ENCODE measurements around the gene SKAP2. TPM values are rescaled to one million over a fixed set of nuclear protein-coding genes. Genes with fewer than 3 reads are reported as not detected.
A peak's percentile ranks its signal among the peaks of the same experiment; 100 is the strongest.

SKAP2 gene
- total and polyA plus RNA-seq, 10 of the 15 experiments (the other 5 are each of a cell fraction or from before 2014, with no cell fraction given), result 10.9 to 40.6 (median 23.5) TPM

- TF ChIP-seq ZBTB11 (CRISPR knock-in tag; IDR thresholded peaks at IDR 0.05), result no peak
- TF ChIP-seq CHD2 (IDR thresholded peaks at IDR 0.05; ENCODE audit: borderline replicate concordance, low read depth, low read length), result no peak
These were observed 76.7 kb downstream of the SKAP2 start (continued) for GRCh38 chr7:26787701-26788100.

GRCh38 chr7:26784118-26784517, 80.3 kb downstream of the SKAP2 start:
- intact Hi-C loops (cut with micrococcal nuclease; ENCODE audit: unreplicated experiment), result no loop called here
- Histone ChIP-seq H3K36me3 (ENCODE audit: control insufficient read depth in 2 of 2, insufficient read depth in 2 of 2, low read length in 1 of 2) (no peaks in the 10 kb centered on the region; a peak in 1 of 4 replicates), H2AFZ (ENCODE audit: control insufficient read depth, low read depth, low read length) (no peak overlapping the region), H3K4me3 (no peak overlapping the region), H3K4me2 (ENCODE audit: control insufficient read depth, insufficient read depth) (no peak overlapping the region), H3K4me1 (ENCODE audit: control insufficient read depth, insufficient read depth, low read length) (no peaks in the 10 kb centered on the region), H3K27me3 (replicated peaks in 1 of 2; ENCODE audit: control insufficient read depth in 2 of 2, insufficient read depth in 2 of 2, low read length in 1 of 2) (no peaks in the 10 kb centered on the region), H4K20me1 (ENCODE audit: control insufficient read depth, insufficient read depth) (no peaks in the 10 kb centered on the region), H3K79me2 (ENCODE audit: control insufficient read depth, insufficient read depth, low read length) (no peaks in the 10 kb centered on the region), H3K9me3 (replicated peaks; ENCODE audit: control insufficient read depth, insufficient read depth, low read length) (no peaks in the 10 kb centered on the region), H3K27ac (ENCODE audit: control insufficient read depth, insufficient read depth) (no peak overlapping the region), H3K9ac (ENCODE audit: control insufficient read depth, insufficient read depth, low read length) (no peak overlapping the region)
- in situ Hi-C loops (cut with MboI), result no loop called here
- no TSS peak for BruUV-seq (replicated peaks)
- WGBS (ENCODE audit: insufficient coverage, insufficient replicate concordance, low lambda C conversion rate, missing lambda C conversion rate), result 49% methylated on average over 3 of the region's 3 CpGs
- FAIRE-seq, result peak; percentile 23
- ChIA-PET RAD21 (ENCODE audit: unreplicated experiment) (no interaction called here), SMC1A (ENCODE audit: uncharacterized antibody, unreplicated experiment) (no interaction called here), POLR2A (interaction anchor here (0.6 kb wide), 1 partner anchor 25 kb away, joined by 5 read pairs; no protein-coding TSS in a partner anchor), CTCF (interaction anchor here (0.7 to 1.4 kb wide), 3 partner anchors 97 to 139 kb away, joined by 3 to 5 read pairs (median 4); no protein-coding TSS in a partner anchor)
- DNase-seq (ENCODE audit: low read depth, low spot score), result no peak
- ATAC-seq, result no peak
- TF ChIP-seq PAX5 (IDR thresholded peaks at IDR 0.05; ENCODE audit: borderline replicate concordance, low read depth, low read length) (no peak), HDAC6 (IDR thresholded peaks at IDR 0.05; ENCODE audit: unreplicated experiment) (no peak), CUX1 (IDR thresholded peaks at IDR 0.05; ENCODE audit: insufficient replicate concordance, low read depth, low read length) (no peak), ATF7 (IDR thresholded peaks at IDR 0.05; ENCODE audit: low read depth) (no peak), BCL11A (IDR thresholded peaks at IDR 0.05; ENCODE audit: low read depth, low read length) (no peak), ELK1 (IDR thresholded peaks at IDR 0.05; ENCODE audit: low read depth, low read length) (no peak), CEBPZ (IDR thresholded peaks at IDR 0.05; ENCODE audit: low read depth, low read length) (no peak)

Measured in GM12878 (cell line).